ENCODE data around the gene CAMP. TPM values are rescaled to one million over a fixed set of nuclear protein-coding genes. Genes with fewer than 3 reads are reported as not detected.

The CAMP gene
- total RNA-seq, 2 donors from 2014 or later, result 1.5 TPM; not detected in 1

DNA sequence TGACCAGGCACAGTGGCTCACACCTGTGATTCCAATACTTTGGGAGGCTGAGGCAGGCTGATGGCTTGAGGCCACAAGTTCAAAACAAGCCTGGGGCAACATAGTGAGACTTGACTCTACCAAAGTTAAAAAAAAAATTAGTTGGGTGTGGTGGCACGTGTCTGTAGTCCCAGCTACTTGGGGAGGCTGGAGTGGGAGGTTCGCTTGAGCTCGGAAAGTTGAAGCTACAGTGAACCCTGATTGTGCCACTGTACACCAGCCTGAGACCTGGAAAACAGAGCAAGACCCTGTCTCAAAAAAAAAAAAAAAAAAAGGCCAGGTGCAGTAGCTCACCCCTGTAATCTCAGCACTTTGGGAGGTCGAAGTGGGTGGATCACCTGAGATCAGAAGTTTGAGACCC lies 38.2 kb upstream of the CAMP start:
- TF ChIP-seq CTCF (IDR thresholded peaks at IDR 0.05), result no peak
- no peak for DNase-seq (ENCODE audit: low spot score)
- H3K9me3 ChIP-seq, result no peaks in the 10 kb centered on the region
- H3K36me3 ChIP-seq, result no peaks in the 10 kb centered on the region
- no peak overlapping the region for H3K27ac ChIP-seq
- peaks cover 0 to 12% of the 10 kb centered on the region in 2 donors for H3K4me1 ChIP-seq
- no peak overlapping the region for H3K4me3 ChIP-seq
- H3K27me3 ChIP-seq, result no peaks in the 10 kb centered on the region

DNA sequence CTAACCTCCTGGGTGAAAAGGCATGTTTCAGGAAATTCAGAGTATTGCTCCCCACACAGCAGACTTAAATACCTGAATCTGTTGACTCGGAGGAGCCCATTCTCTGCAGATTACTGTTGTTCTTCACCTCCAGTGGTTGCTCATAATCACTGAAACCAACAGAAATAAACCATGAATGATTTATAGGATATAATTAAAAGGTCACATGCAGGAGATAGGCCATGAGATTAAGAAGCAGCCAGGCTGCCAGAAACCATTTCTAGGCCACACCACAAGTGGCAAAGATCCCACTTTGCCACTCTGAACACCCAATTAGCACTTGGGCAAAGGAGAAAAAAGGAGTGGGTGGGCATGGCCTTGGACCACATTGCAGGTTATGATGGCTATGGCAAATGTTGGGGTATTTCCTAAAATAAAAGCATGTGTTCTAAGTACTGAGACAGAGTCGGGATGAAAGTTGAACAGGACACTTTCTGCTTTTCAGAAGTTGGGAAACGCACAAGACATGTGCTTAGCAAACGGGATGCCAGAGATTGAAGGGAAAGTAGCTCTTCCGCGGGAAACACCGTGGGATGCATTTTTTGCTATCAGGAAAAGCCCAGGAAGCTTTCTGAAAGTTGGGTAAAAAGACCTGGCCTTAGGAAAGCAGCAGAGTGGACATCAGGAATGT lies 36.5 kb upstream of the CAMP start:
- Histone ChIP-seq H3K36me3 (no peaks in the 10 kb centered on the region), H3K9me3 (no peaks in the 10 kb centered on the region), H3K4me1 (peaks cover 0 to 12% of the 10 kb centered on the region in 2 donors), H3K4me3 (peak overlapping the region in 1 of 2 donors; percentile 83), H3K27me3 (no peaks in the 10 kb centered on the region), H3K27ac (no peak overlapping the region)
- TF ChIP-seq CTCF (IDR thresholded peaks at IDR 0.05), result no peak
- no peak for DNase-seq (ENCODE audit: low spot score)

GRCh38 chr3:48187301-48187578 lies 36.1 kb upstream of the CAMP start:
- peak overlapping the region; percentile 58 to 83 for H3K4me3 ChIP-seq
- peaks cover 0 to 12% of the 10 kb centered on the region in 2 donors for H3K4me1 ChIP-seq
- DNase-seq (ENCODE audit: low spot score), result no peak
- no peaks in the 10 kb centered on the region for H3K27me3 ChIP-seq
- H3K27ac ChIP-seq, result peak overlapping the region in 1 of 2 donors; percentile 53
- no peak for TF ChIP-seq CTCF (IDR thresholded peaks at IDR 0.05)
- H3K9me3 ChIP-seq, result no peaks in the 10 kb centered on the region
- no peaks in the 10 kb centered on the region for H3K36me3 ChIP-seq

DNA sequence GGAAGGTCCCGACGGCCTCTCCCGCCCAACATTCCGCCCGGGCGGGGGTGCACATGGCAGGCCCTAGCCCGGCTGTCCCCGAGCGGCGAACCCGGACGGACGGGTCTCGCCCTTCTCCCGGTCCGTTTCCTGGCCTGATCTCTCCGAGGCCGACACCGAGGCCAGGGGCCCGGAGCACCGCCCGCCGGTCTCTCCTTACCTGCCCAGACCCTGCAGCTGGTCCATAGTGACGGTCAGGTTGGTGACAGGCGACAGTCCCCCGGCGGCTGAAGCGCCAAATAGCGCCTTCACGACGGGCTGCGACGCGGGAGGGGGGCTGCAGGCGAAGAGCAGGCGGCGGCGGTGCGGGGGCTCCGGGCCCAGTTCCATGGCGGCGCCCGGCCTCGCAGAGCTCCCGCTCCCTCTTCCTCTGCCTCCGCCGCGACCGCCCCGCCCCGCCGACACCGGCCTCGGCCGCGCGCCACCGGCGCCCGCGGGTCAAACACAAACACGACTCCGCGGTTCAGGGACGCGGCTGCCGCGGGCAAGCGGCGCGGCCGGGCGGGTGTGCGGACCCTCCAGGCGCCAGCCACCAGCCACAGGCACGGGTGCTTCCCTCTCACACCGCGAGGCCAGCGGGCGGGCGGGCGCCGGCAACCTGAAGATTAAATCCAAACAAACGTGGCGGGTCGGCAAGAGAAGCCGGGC lies 35.6 kb upstream of the CAMP start:
- no peak for TF ChIP-seq CTCF (IDR thresholded peaks at IDR 0.05)
- H3K4me1 ChIP-seq, result peaks cover 0 to 12% of the 10 kb centered on the region in 2 donors
- DNase-seq (ENCODE audit: low spot score), result no peak
- peak overlapping the region in 1 of 2 donors; percentile 53 for H3K27ac ChIP-seq
- H3K36me3 ChIP-seq, result no peaks in the 10 kb centered on the region
- no peaks in the 10 kb centered on the region for H3K9me3 ChIP-seq
- no peaks in the 10 kb centered on the region for H3K27me3 ChIP-seq
- H3K4me3 ChIP-seq, result peak overlapping the region; percentile 58 to 83

DNA sequence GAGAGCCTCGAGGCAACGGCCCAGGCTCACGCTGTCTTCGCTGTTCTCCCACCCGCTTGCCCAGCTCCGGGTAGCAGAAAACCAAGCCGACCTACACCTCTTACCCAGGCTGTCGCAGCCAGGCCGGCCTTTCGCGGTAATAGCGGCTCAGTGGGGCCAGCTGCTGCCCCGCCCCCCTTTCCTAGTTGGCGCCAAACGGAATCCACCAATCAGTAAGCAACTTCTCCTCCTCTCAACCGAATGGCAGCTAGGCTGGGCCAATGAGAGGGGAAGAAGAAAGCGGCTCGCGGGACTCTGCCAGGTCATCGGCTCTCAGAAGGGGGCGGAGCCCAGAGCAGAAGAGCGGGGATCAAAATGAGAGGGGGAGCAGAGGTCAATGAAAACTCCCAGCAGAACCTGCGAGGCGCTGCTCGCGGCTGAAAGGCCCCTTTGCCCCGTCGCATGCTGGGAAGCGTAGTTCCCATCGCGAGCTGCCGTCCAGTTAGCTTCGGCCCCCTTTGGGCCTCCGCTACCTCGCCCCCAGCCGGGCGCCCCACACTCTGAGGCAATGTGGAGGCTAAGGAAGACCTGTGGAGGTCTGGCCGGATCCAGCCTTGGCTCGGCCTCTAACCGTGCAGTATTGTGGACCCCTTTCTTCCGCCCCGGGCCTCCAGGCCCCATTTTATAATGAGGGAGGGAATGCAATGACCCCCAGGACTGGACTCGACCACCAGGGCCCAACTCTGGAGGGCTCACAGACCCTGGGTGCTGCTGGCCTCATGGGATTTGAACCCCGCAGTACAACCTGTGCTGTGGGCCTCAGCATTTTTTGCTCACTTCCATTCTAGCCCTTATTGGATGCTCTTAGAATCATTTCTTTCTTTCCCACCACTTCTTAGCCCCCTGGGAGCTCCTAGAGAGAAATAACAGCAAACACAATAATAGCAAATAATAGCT lies 34.8 kb upstream of the CAMP start, which contains the start of gene CDC25A:
Gene CDC25A (minus strand): TSS at position 152 of the 936 bp plus-strand sequence. CDS start 470 bp downstream, outside the sequence.
- Histone ChIP-seq H3K27ac (peak within 1 kb of the TSS; percentile 33 to 60), H3K9me3 (no peaks in the 10 kb centered on the region), H3K4me1 (peaks cover 0 to 12% of the 10 kb centered on the region in 2 donors), H3K36me3 (no peaks in the 10 kb centered on the region), H3K4me3 (peak within 1 kb of the TSS; percentile 58 to 83), H3K27me3 (no peaks in the 10 kb centered on the region)
- DNase-seq (ENCODE audit: low spot score), result peak; percentile 97
- TF ChIP-seq CTCF (IDR thresholded peaks at IDR 0.05), result no peak
